H1 (cell line): ENCODE data around the gene C1GALT1. TPM values are rescaled to one million over a fixed set of nuclear protein-coding genes. Genes with fewer than 3 reads are reported as not detected.

Experiments used
- ATF2 ChIP-seq: IDR thresholded peaks from 2 replicates; pipeline ENCODE4 v1.6.1; 2012; ENCODE audit warnings: low read length, inconsistent platforms
- ATF3 ChIP-seq: IDR thresholded peaks from 2 replicates; pipeline ENCODE4 v1.6.1; 2011; ENCODE audit warnings: low read depth, mild to moderate bottlenecking, low read length; ENCODE audit not compliant: insufficient read depth
- CHD1 ChIP-seq: IDR thresholded peaks from 2 replicates; pipeline ENCODE4 v1.6.1; 2012; ENCODE audit warnings: low read depth, low read length, improper control_type of control experiment
- FOSL1 ChIP-seq: IDR thresholded peaks from 2 replicates; pipeline ENCODE4 v1.6.1; 2011; ENCODE audit warnings: mild to moderate bottlenecking, low read depth, low read length, moderate library complexity; ENCODE audit not compliant: insufficient read depth
- GABPA ChIP-seq: IDR thresholded peaks from 2 replicates; pipeline ENCODE4 v1.6.1; 2011; ENCODE audit warnings: mild to moderate bottlenecking, low read length, moderate library complexity, borderline replicate concordance; ENCODE audit not compliant: insufficient read depth
- GTF2F1 ChIP-seq: IDR thresholded peaks from 2 replicates; pipeline ENCODE4 v1.6.1; 2012; ENCODE audit warnings: low read depth, low read length, improper control_type of control experiment, borderline replicate concordance
- HDAC2 ChIP-seq, 2 experiments: fragments of 300-600 bp in 1 of 2; sonication (generic) in 1 of 2; IDR thresholded peaks; 2 replicates each; pipeline ENCODE4 v1.6.1; 2011 to 2012; ENCODE audit warnings: low read depth in 2 of 2, low read length in 2 of 2, mild to moderate bottlenecking in 2 of 2, moderate library complexity in 2 of 2, borderline replicate concordance in 1 of 2, inconsistent platforms in 1 of 2
- KDM5A ChIP-seq: fragments of 200-600 bp; IDR thresholded peaks from 2 replicates; pipeline ENCODE4 v1.7.1; 2012; ENCODE audit warnings: mild to moderate bottlenecking, low read length, inconsistent platforms, mixed read lengths
- MAX ChIP-seq: IDR thresholded peaks from 2 replicates; pipeline ENCODE4 v1.6.1; 2012; ENCODE audit warnings: inconsistent platforms
- TAF7 ChIP-seq: optimal IDR thresholded peaks from 2 replicates; pipeline ENCODE3; 2011; ENCODE audit warnings: low read depth, mild to moderate bottlenecking, inconsistent platforms, low read length, moderate library complexity, borderline replicate concordance
- TEAD4 ChIP-seq: IDR thresholded peaks from 2 replicates; pipeline ENCODE4 v1.6.1; 2012; ENCODE audit warnings: low read depth, low read length, inconsistent platforms, mixed read lengths
- polyA plus RNA-seq, 7 experiments: library from polyadenylated mRNA; depleted of rRNA in 3 of 7; stranded (reverse) in 5 of 7; unstranded in 2 of 7; fragments of >200 nt in 5 of 7; fragments of 200-250 nt in 2 of 7; gene quantifications; 1 replicate in 5 of 7; 2 replicates in 1 of 7; 4 replicates in 1 of 7; pipeline versions ENCODE4 v1.2.1 to v1.2.3, GENCODE V29; 2011 to 2013; ENCODE audit warnings: missing spikeins in 2 of 7, mixed read lengths in 2 of 7
- total RNA-seq: library from RNA; stranded (reverse); fragmentation: NEBNext Ultra II Directional; extraction: Animal tissue kit (Norgen Biotek cat#: 25700); gene quantifications from 2 replicates; pipeline ENCODE4 v1.2.1, GENCODE V29; 2021

The C1GALT1 gene
- total and polyA plus RNA-seq, 2 of the 8 experiments (the other 6 are each of a cell fraction or from before 2014, with no cell fraction given) = 18.7 to 94.2 TPM

GRCh38 chr7:7272294-7272693 is 90.0 kb downstream of the C1GALT1 start (continued):
- TF ChIP-seq ATF2 = no peak
- no peak for TF ChIP-seq HDAC2 (IDR thresholded peaks at IDR 0.05; ENCODE audit: borderline replicate concordance in 1 of 2, low read depth in 2 of 2, low read length in 2 of 2)
- no peak for TF ChIP-seq FOSL1
- no peak for TF ChIP-seq MAX
- no peak for TF ChIP-seq ATF3
- TF ChIP-seq TEAD4 = no peak
- no peak for TF ChIP-seq GTF2F1
- no peak for TF ChIP-seq CHD1
- TF ChIP-seq TAF7 = no peak
- TF ChIP-seq KDM5A = no peak
- TF ChIP-seq GABPA = no peak
